Activated CD8-positive, alpha-beta T cell treated with anti-CD3 and anti-CD28 coated beads, Interleukin-2, amount 10 ng/mL, durations not matched to agents 7 days and 5 days (primary cell): ENCODE results near the gene FCGR3A. TPM values are rescaled to one million over a fixed set of nuclear protein-coding genes. Genes with fewer than 3 reads are reported as not detected.
"Not testable (repeated sequence)": the region's sequence is repeated elsewhere in the genome, so short reads cannot be mapped to it uniquely, and the experiment has no call there.

Experiments used
- ATAC-seq: fragments of 150-1000 bp; cut with Tn5 transposase; one replicate; pipeline ENCODE4 v1.10.0; 2021; ENCODE audit warnings: moderate library complexity
- CTCF ChIA-PET: fragments of 350-600 bp; sonication (Branson Sonifier 250); formaldehyde crosslinking; loops from one replicate; lab custom pipeline; 2021; ENCODE audit warnings: antibody characterized with exemption; lab: Charles Lee
- POLR2A ChIA-PET: fragments of 350-600 bp; sonication (Branson Sonifier 250); formaldehyde crosslinking; loops from one replicate; lab custom pipeline; 2021; ENCODE audit warnings: antibody characterized with exemption; lab: Charles Lee
- DNase-seq: peaks from one replicate; pipeline ENCODE4 v3.0.0-alpha.2; 2020
- H3K27ac Mint-ChIP-seq: one replicate; pipeline ENCODE4 v1.8.0; 2021; ENCODE audit warnings: mild to moderate bottlenecking, mixed read lengths
- H3K27me3 Mint-ChIP-seq: one replicate; pipeline ENCODE4 v1.8.0; 2021; ENCODE audit warnings: low read depth, mixed read lengths
- H3K36me3 Mint-ChIP-seq: one replicate; pipeline ENCODE4 v1.8.0; 2021; ENCODE audit warnings: low read depth, mixed read lengths
- H3K4me1 Mint-ChIP-seq: one replicate; pipeline ENCODE4 v1.8.0; 2021; ENCODE audit warnings: low read depth, mixed read lengths
- H3K4me3 Mint-ChIP-seq: one replicate; pipeline ENCODE4 v1.8.0; 2021; ENCODE audit warnings: mild to moderate bottlenecking, mixed read lengths
- H3K9me3 Mint-ChIP-seq: one replicate; pipeline ENCODE4 v1.8.0; 2022; ENCODE audit warnings: mixed read lengths; ENCODE audit not compliant: insufficient read depth
- total RNA-seq, 2 experiments: library from RNA; stranded (reverse); gene quantifications; one replicate each; pipeline ENCODE4 v1.2.3, GENCODE V29; 2021

FCGR3A gene
- total RNA-seq: under 1 TPM; 0.50 to 0.52 TPM

GRCh38 chr1:161549652-161550051, at the start of gene FCGR3A:
Gene FCGR3A (minus strand): TSS chr1:161549818. CDS start chr1:161549736, 82 bp downstream.
- Mint-ChIP-seq H3K27ac (no peak within 1 kb of the TSS), H3K27me3 (no peaks in the 10 kb centered on the region), H3K4me3 (no peak within 1 kb of the TSS), H3K9me3 (peaks cover 3% of the 10 kb centered on the region), H3K4me1 (peaks cover 27% of the 10 kb centered on the region), H3K36me3 (peaks cover 8% of the 10 kb centered on the region)
- ChIA-PET CTCF (no interaction called here), POLR2A (no interaction called here)
- ATAC-seq (no peak), DNase-seq (no peak)

- DNase-seq, H3K4me3 Mint-ChIP-seq, H3K4me1 Mint-ChIP-seq, ATAC-seq, H3K27me3 Mint-ChIP-seq, H3K9me3 Mint-ChIP-seq, POLR2A ChIA-PET, H3K27ac Mint-ChIP-seq, H3K36me3 Mint-ChIP-seq: not testable (repeated sequence)
- CTCF ChIA-PET: interaction anchor here (0.7 kb wide), 1 partner anchor 110 kb away, joined by 3 read pairs; no protein-coding TSS in a partner anchor
Observed at GRCh38 chr1:161597077-161597476, 47.5 kb upstream of the FCGR3A start.

- H3K4me1 Mint-ChIP-seq, H3K27me3 Mint-ChIP-seq, CTCF ChIA-PET, POLR2A ChIA-PET, H3K36me3 Mint-ChIP-seq, ATAC-seq, H3K4me3 Mint-ChIP-seq, DNase-seq, H3K9me3 Mint-ChIP-seq, H3K27ac Mint-ChIP-seq: not testable (repeated sequence)
Observed at GRCh38 chr1:161595583-161595982, 46.0 kb upstream of the FCGR3A start.

- DNase-seq, H3K27me3 Mint-ChIP-seq, CTCF ChIA-PET, H3K27ac Mint-ChIP-seq, H3K9me3 Mint-ChIP-seq, ATAC-seq, H3K36me3 Mint-ChIP-seq, H3K4me1 Mint-ChIP-seq, POLR2A ChIA-PET, H3K4me3 Mint-ChIP-seq: not testable (repeated sequence)
Observed at GRCh38 chr1:161595173-161595572, 45.6 kb upstream of the FCGR3A start.

GRCh38 chr1:161594269-161594984, 44.8 kb upstream of the FCGR3A start:
- DNase-seq, H3K4me3 Mint-ChIP-seq, H3K4me1 Mint-ChIP-seq, POLR2A ChIA-PET, H3K27ac Mint-ChIP-seq, ATAC-seq, H3K27me3 Mint-ChIP-seq, CTCF ChIA-PET, H3K9me3 Mint-ChIP-seq, H3K36me3 Mint-ChIP-seq: not testable (repeated sequence)

GRCh38 chr1:161593092-161593755, 43.6 kb upstream of the FCGR3A start:
- CTCF ChIA-PET, H3K36me3 Mint-ChIP-seq, H3K4me1 Mint-ChIP-seq, H3K4me3 Mint-ChIP-seq, POLR2A ChIA-PET, H3K27me3 Mint-ChIP-seq, H3K9me3 Mint-ChIP-seq, DNase-seq, H3K27ac Mint-ChIP-seq, ATAC-seq: not testable (repeated sequence)

- H3K4me3 Mint-ChIP-seq: not testable (repeated sequence)
Observed at GRCh38 chr1:161592586-161592985, 43.0 kb upstream of the FCGR3A start.

GRCh38 chr1:161589920-161590319, 40.3 kb upstream of the FCGR3A start:
- H3K27me3 Mint-ChIP-seq, POLR2A ChIA-PET, H3K27ac Mint-ChIP-seq, DNase-seq, H3K9me3 Mint-ChIP-seq, ATAC-seq, H3K4me3 Mint-ChIP-seq, H3K36me3 Mint-ChIP-seq, CTCF ChIA-PET, H3K4me1 Mint-ChIP-seq: not testable (repeated sequence)

More at GRCh38 chr1:161592586-161592985, 43.0 kb upstream of the FCGR3A start:
- ATAC-seq, H3K9me3 Mint-ChIP-seq, DNase-seq, H3K27ac Mint-ChIP-seq, H3K36me3 Mint-ChIP-seq, H3K4me1 Mint-ChIP-seq, CTCF ChIA-PET, H3K27me3 Mint-ChIP-seq, POLR2A ChIA-PET: not testable (repeated sequence)

GRCh38 chr1:161589365-161589764, 39.7 kb upstream of the FCGR3A start:
- H3K9me3 Mint-ChIP-seq, H3K27ac Mint-ChIP-seq, H3K36me3 Mint-ChIP-seq, H3K4me1 Mint-ChIP-seq, CTCF ChIA-PET, ATAC-seq, H3K4me3 Mint-ChIP-seq, DNase-seq, POLR2A ChIA-PET, H3K27me3 Mint-ChIP-seq: not testable (repeated sequence)

GRCh38 chr1:161588596-161588995, 39.0 kb upstream of the FCGR3A start:
- H3K36me3 Mint-ChIP-seq, H3K27ac Mint-ChIP-seq, CTCF ChIA-PET, H3K9me3 Mint-ChIP-seq, POLR2A ChIA-PET, H3K4me1 Mint-ChIP-seq, DNase-seq, ATAC-seq, H3K4me3 Mint-ChIP-seq, H3K27me3 Mint-ChIP-seq: not testable (repeated sequence)

GRCh38 chr1:161582882-161583281, 33.3 kb upstream of the FCGR3A start:
- H3K9me3 Mint-ChIP-seq, ATAC-seq, H3K4me3 Mint-ChIP-seq, H3K27me3 Mint-ChIP-seq, CTCF ChIA-PET, DNase-seq, H3K4me1 Mint-ChIP-seq, H3K27ac Mint-ChIP-seq, H3K36me3 Mint-ChIP-seq, POLR2A ChIA-PET: not testable (repeated sequence)

- H3K9me3 Mint-ChIP-seq, H3K27me3 Mint-ChIP-seq, CTCF ChIA-PET, H3K4me3 Mint-ChIP-seq, H3K4me1 Mint-ChIP-seq, DNase-seq, H3K36me3 Mint-ChIP-seq, POLR2A ChIA-PET, ATAC-seq, H3K27ac Mint-ChIP-seq: not testable (repeated sequence)
Observed at GRCh38 chr1:161580879-161581537, 31.4 kb upstream of the FCGR3A start.
